ENCODE results near the gene PEAK1.

The PEAK1 gene

GRCh38 chr15:77342807-77343206, 77.1 kb downstream of the PEAK1 start (continued):
- TF ChIP-seq TSHZ2 (CRISPR knock-in tag; IDR thresholded peaks at IDR 0.05) (no peak), TCF4 (CRISPR knock-in tag; IDR thresholded peaks at IDR 0.05; ENCODE audit: borderline replicate concordance) (no peak), RARB (CRISPR knock-in tag; IDR thresholded peaks at IDR 0.05) (no peak), TOX (CRISPR knock-in tag; IDR thresholded peaks at IDR 0.05; ENCODE audit: borderline replicate concordance) (no peak), CSRNP3 (CRISPR knock-in tag; IDR thresholded peaks at IDR 0.05) (no peak), ISL1 (CRISPR knock-in tag; IDR thresholded peaks at IDR 0.05) (no peak), ZFP3 (CRISPR knock-in tag; IDR thresholded peaks at IDR 0.05) (no peak), PPARA (CRISPR knock-in tag; IDR thresholded peaks at IDR 0.05; ENCODE audit: borderline replicate concordance) (no peak), ARNTL (CRISPR knock-in tag; IDR thresholded peaks at IDR 0.05; ENCODE audit: borderline replicate concordance, low read depth) (no peak), BACH2 (CRISPR knock-in tag; IDR thresholded peaks at IDR 0.05; ENCODE audit: borderline replicate concordance) (no peak)
- TF ChIP-seq, protein P1, sequence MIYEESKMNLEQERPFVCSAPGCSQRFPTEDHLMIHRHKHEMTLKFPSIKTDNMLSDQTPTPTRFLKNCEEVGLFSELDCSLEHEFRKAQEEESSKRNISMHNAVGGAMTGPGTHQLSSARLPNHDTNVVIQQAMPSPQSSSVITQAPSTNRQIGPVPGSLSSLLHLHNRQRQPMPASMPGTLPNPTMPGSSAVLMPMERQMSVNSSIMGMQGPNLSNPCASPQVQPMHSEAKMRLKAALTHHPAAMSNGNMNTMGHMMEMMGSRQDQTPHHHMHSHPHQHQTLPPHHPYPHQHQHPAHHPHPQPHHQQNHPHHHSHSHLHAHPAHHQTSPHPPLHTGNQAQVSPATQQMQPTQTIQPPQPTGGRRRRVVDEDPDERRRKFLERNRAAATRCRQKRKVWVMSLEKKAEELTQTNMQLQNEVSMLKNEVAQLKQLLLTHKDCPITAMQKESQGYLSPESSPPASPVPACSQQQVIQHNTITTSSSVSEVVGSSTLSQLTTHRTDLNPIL (CRISPR knock-in tag; IDR thresholded peaks at IDR 0.05; ENCODE audit: low read depth): no peak

DNA sequence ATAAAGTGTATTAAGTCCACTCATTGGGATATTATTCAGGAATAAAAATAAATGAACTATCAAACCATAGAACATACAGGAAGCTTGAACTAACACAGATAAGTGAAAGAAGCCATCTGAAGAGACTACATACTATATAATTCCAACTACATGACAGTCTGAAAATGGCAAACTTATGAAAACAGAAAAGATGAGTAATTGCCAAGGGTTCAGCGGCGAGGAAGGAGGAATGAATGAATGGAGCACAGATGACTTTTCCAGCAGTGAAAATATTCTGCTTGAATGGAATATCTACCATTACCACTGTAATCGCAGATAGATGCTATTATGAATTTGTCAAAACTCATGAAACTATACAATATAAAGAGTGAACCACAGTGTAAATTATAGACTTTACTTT, 79.7 kb downstream of the PEAK1 start:
- ATAC-seq: no peak
- TF ChIP-seq OSR1 (CRISPR knock-in tag; IDR thresholded peaks at IDR 0.05): no peak
- TF ChIP-seq RARB (CRISPR knock-in tag; IDR thresholded peaks at IDR 0.05): no peak
- no peak for TF ChIP-seq SNAI2 (CRISPR knock-in tag; IDR thresholded peaks at IDR 0.05)
- TF ChIP-seq TOX (CRISPR knock-in tag; IDR thresholded peaks at IDR 0.05; ENCODE audit: borderline replicate concordance): no peak
- no peak for TF ChIP-seq PPARA (CRISPR knock-in tag; IDR thresholded peaks at IDR 0.05; ENCODE audit: borderline replicate concordance)
- no peak for TF ChIP-seq ZC3H10 (CRISPR knock-in tag; IDR thresholded peaks at IDR 0.05)
- TF ChIP-seq ARNTL (CRISPR knock-in tag; IDR thresholded peaks at IDR 0.05; ENCODE audit: borderline replicate concordance, low read depth): no peak
- no peak for TF ChIP-seq ISL1 (CRISPR knock-in tag; IDR thresholded peaks at IDR 0.05)
- TF ChIP-seq, protein P2, sequence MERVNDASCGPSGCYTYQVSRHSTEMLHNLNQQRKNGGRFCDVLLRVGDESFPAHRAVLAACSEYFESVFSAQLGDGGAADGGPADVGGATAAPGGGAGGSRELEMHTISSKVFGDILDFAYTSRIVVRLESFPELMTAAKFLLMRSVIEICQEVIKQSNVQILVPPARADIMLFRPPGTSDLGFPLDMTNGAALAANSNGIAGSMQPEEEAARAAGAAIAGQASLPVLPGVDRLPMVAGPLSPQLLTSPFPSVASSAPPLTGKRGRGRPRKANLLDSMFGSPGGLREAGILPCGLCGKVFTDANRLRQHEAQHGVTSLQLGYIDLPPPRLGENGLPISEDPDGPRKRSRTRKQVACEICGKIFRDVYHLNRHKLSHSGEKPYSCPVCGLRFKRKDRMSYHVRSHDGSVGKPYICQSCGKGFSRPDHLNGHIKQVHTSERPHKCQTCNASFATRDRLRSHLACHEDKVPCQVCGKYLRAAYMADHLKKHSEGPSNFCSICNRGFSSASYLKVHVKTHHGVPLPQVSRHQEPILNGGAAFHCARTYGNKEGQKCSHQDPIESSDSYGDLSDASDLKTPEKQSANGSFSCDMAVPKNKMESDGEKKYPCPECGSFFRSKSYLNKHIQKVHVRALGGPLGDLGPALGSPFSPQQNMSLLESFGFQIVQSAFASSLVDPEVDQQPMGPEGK (CRISPR knock-in tag; IDR thresholded peaks at IDR 0.05; ENCODE audit: borderline replicate concordance): no peak
- TF ChIP-seq, protein P3, sequence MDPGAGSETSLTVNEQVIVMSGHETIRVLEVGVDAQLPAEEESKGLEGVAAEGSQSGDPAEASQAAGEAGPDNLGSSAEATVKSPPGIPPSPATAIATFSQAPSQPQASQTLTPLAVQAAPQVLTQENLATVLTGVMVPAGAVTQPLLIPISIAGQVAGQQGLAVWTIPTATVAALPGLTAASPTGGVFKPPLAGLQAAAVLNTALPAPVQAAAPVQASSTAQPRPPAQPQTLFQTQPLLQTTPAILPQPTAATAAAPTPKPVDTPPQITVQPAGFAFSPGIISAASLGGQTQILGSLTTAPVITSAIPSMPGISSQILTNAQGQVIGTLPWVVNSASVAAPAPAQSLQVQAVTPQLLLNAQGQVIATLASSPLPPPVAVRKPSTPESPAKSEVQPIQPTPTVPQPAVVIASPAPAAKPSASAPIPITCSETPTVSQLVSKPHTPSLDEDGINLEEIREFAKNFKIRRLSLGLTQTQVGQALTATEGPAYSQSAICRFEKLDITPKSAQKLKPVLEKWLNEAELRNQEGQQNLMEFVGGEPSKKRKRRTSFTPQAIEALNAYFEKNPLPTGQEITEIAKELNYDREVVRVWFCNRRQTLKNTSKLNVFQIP (CRISPR knock-in tag; IDR thresholded peaks at IDR 0.05; ENCODE audit: borderline replicate concordance, low read depth): no peak
- TF ChIP-seq GLIS3 (CRISPR knock-in tag; IDR thresholded peaks at IDR 0.05): no peak
- no peak for TF ChIP-seq ZNF8 (CRISPR knock-in tag; IDR thresholded peaks at IDR 0.05)
- TF ChIP-seq, protein P1 (CRISPR knock-in tag; IDR thresholded peaks at IDR 0.05; ENCODE audit: low read depth): no peak
- no peak for TF ChIP-seq TCF4 (CRISPR knock-in tag; IDR thresholded peaks at IDR 0.05; ENCODE audit: borderline replicate concordance)
- no peak for TF ChIP-seq ZFP30 (CRISPR knock-in tag; IDR thresholded peaks at IDR 0.05)
- no peak for TF ChIP-seq ZFP3 (CRISPR knock-in tag; IDR thresholded peaks at IDR 0.05)
- TF ChIP-seq CSRNP3 (CRISPR knock-in tag; IDR thresholded peaks at IDR 0.05): no peak
- no peak for TF ChIP-seq ZNF70 (CRISPR knock-in tag; IDR thresholded peaks at IDR 0.05)
- TF ChIP-seq ESRRG (CRISPR knock-in tag; IDR thresholded peaks at IDR 0.05): no peak

Data from SK-N-SH treated with all-trans-retinoic acid at 6 μM for 48 hours (cell line).